ENCODE data around the gene SHROOM2. TPM values are rescaled to one million over a fixed set of nuclear protein-coding genes. Genes with fewer than 3 reads are reported as not detected.

SHROOM2 gene
- total RNA-seq, 2 donors from 2014 or later = 14.4 to 15.4 TPM

- H3K36me3 Mint-ChIP-seq (ENCODE audit: low read depth) = peaks cover 50% of the 10 kb centered on the region
- H3K36me3 ChIP-seq (ENCODE audit: control insufficient read depth, insufficient read depth, low read length) = peaks cover 2% of the 10 kb centered on the region
Observed at GRCh38 chrX:9948406-9948805, 162.2 kb downstream of the SHROOM2 start.

DNA sequence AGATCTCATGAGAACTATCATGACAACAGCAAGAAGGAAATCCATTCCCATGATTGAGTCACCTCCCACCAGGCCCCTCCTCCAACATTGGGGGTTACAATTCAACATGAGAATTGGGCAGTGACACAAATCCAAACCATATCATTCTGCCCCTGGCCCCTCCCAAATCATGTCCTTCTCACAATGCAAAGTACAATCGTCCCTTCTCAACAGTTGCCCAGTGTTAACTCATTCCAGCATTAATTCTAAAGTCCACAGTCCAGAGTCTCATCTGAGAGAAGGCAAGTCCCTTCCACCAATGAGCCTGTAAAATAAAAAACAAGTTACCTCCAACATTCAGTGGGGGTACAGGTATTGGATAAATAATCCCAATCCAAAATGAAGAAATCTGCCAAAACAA lies 166.1 kb downstream of the SHROOM2 start:
- TF ChIP-seq, protein P1, sequence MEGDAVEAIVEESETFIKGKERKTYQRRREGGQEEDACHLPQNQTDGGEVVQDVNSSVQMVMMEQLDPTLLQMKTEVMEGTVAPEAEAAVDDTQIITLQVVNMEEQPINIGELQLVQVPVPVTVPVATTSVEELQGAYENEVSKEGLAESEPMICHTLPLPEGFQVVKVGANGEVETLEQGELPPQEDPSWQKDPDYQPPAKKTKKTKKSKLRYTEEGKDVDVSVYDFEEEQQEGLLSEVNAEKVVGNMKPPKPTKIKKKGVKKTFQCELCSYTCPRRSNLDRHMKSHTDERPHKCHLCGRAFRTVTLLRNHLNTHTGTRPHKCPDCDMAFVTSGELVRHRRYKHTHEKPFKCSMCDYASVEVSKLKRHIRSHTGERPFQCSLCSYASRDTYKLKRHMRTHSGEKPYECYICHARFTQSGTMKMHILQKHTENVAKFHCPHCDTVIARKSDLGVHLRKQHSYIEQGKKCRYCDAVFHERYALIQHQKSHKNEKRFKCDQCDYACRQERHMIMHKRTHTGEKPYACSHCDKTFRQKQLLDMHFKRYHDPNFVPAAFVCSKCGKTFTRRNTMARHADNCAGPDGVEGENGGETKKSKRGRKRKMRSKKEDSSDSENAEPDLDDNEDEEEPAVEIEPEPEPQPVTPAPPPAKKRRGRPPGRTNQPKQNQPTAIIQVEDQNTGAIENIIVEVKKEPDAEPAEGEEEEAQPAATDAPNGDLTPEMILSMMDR (conservative IDR thresholded peaks at IDR 0.05) = no peak
- H3K9me3 ChIP-seq (ENCODE audit: control insufficient read depth, low read length) = no peaks in the 10 kb centered on the region
- H3K9ac ChIP-seq (ENCODE audit: extremely low read depth, low read length, poor library complexity, severe bottlenecking) = no peak overlapping the region
- no peak overlapping the region for H3K27ac ChIP-seq (ENCODE audit: low read depth, low read length)
- Mint-ChIP-seq H3K27me3 (ENCODE audit: insufficient read depth) (no peaks in the 10 kb centered on the region), H3K4me3 (no peak overlapping the region), H3K27ac (no peak overlapping the region), H3K4me1 (no peaks in the 10 kb centered on the region), H3K36me3 (ENCODE audit: low read depth) (peaks cover 38% of the 10 kb centered on the region), H3K9me3 (peaks cover 72% of the 10 kb centered on the region)
- no peaks in the 10 kb centered on the region for H3K27me3 ChIP-seq (ENCODE audit: control insufficient read depth, insufficient read depth, low read length, poor library complexity, severe bottlenecking)
- DNase-seq = no peak
- no peaks in the 10 kb centered on the region for H3K4me1 ChIP-seq (ENCODE audit: control insufficient read depth, insufficient read depth, low read length)
- H3K4me3 ChIP-seq (ENCODE audit: low read length) = no peak overlapping the region
- WGBS, 2 experiments (ENCODE audit: insufficient coverage in 1 of 2, insufficient read length in 1 of 2) = 92% methylated on average over 1 of the region's 1 CpG; no CpG with 5 or more reads in 1 of the 2 experiments
- H3K36me3 ChIP-seq (ENCODE audit: control insufficient read depth, insufficient read depth, low read length) = peaks cover 2% of the 10 kb centered on the region

More at GRCh38 chrX:9948406-9948805, 162.2 kb downstream of the SHROOM2 start:
- H3K9me3 ChIP-seq (ENCODE audit: control insufficient read depth, low read length) = no peaks in the 10 kb centered on the region
- Mint-ChIP-seq H3K4me3 (no peak overlapping the region), H3K9me3 (peaks cover 76% of the 10 kb centered on the region), H3K27ac (no peak overlapping the region), H3K27me3 (ENCODE audit: insufficient read depth) (no peaks in the 10 kb centered on the region), H3K4me1 (no peaks in the 10 kb centered on the region)
- H3K9ac ChIP-seq (ENCODE audit: extremely low read depth, low read length, poor library complexity, severe bottlenecking) = no peak overlapping the region
- no peak overlapping the region for H3K4me3 ChIP-seq (ENCODE audit: low read length)
- no peak for DNase-seq
- H3K27me3 ChIP-seq (ENCODE audit: control insufficient read depth, insufficient read depth, low read length, poor library complexity, severe bottlenecking) = no peaks in the 10 kb centered on the region
- H3K4me1 ChIP-seq (ENCODE audit: control insufficient read depth, insufficient read depth, low read length) = no peaks in the 10 kb centered on the region
- TF ChIP-seq, protein P1 (conservative IDR thresholded peaks at IDR 0.05) = no peak
- no peak overlapping the region for H3K27ac ChIP-seq (ENCODE audit: low read depth, low read length)
- WGBS, 2 experiments (ENCODE audit: insufficient coverage in 1 of 2, insufficient read length in 1 of 2) = 84 to 99% methylated on average over 3 to 9 of the region's 9 CpGs

DNA sequence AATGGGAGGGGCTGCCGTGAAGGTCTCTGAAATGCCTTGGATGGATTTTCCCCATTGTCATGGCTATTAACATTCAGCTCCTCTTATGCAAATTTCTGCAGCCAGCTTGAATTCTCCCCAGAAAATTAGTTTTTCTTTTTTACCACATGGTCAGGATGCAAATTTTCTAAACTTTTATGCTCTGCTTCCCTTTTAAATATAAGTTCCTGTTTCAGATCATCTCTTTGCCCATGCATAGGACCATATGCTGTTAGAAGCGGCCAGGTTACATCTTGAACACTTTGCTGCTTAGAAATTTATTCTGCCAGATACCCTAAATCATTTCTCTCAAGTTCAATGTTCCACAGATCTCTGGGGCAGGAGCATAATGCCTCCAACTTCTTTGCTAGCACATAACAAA lies 167.2 kb downstream of the SHROOM2 start:
- no peak overlapping the region for H3K27ac ChIP-seq (ENCODE audit: low read depth, low read length)
- no peak overlapping the region for H3K9ac ChIP-seq (ENCODE audit: extremely low read depth, low read length, poor library complexity, severe bottlenecking)
- Mint-ChIP-seq H3K27me3 (ENCODE audit: insufficient read depth) (no peaks in the 10 kb centered on the region), H3K4me3 (no peak overlapping the region), H3K36me3 (ENCODE audit: low read depth) (peaks cover 30% of the 10 kb centered on the region), H3K9me3 (peaks cover 71% of the 10 kb centered on the region), H3K4me1 (no peaks in the 10 kb centered on the region), H3K27ac (no peak overlapping the region)
- 80 to 93% methylated on average over 1 to 2 of the region's 2 CpGs for WGBS, 2 experiments (ENCODE audit: insufficient coverage in 1 of 2, insufficient read length in 1 of 2)
- no peaks in the 10 kb centered on the region for H3K9me3 ChIP-seq (ENCODE audit: control insufficient read depth, low read length)
- TF ChIP-seq, protein P1 (conservative IDR thresholded peaks at IDR 0.05) = no peak
- H3K36me3 ChIP-seq (ENCODE audit: control insufficient read depth, insufficient read depth, low read length) = peaks cover 2% of the 10 kb centered on the region
- H3K4me1 ChIP-seq (ENCODE audit: control insufficient read depth, insufficient read depth, low read length) = no peaks in the 10 kb centered on the region
- H3K4me3 ChIP-seq (ENCODE audit: low read length) = no peak overlapping the region
- DNase-seq = no peak
- H3K27me3 ChIP-seq (ENCODE audit: control insufficient read depth, insufficient read depth, low read length, poor library complexity, severe bottlenecking) = no peaks in the 10 kb centered on the region
